Measurements from ENCODE around the gene MYOZ3.

DNA sequence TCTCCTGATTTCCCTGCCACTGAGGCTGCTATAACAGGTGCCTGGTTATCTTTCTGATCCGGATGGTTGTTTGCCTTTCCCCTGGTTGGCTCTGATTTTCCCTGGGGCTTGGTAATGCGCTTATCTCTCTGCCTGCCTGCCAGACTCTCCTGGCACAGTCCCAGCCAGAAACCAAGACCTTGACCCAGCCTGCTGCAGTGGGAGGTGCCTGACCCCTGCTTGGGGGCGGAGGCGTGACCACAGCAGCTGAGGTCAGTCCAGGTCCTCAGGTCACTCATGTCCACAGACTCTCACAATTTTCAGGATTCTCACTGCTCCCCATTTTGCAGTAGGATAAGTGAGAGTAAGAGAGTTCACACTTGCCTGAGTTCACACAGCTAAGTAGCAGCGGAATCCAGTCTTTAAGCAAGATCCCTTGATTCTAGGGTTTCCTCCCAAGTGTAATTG, 45.0 kb upstream of the MYOZ3 start:
- no peak for TF ChIP-seq CTCF (IDR thresholded peaks at IDR 0.05)
- TF ChIP-seq POLR2A (IDR thresholded peaks at IDR 0.05) = no peak
